BE2C (cell line): Measurements from ENCODE around the gene RASA3.

ENCODE experiments used
- DNase-seq: peaks from one replicate; pipeline ENCODE4 v3.0.0-alpha.2; 2020
- H3K27me3 ChIP-seq: fragments of 250-450 bp; sonication (Bioruptor Pico); 2 replicates; pipeline ENCODE4 v1.5.1; 2020; ENCODE audit warnings: mild to moderate bottlenecking
- H3K36me3 ChIP-seq: fragments of 250-450 bp; sonication (Bioruptor Pico); 2 replicates; pipeline ENCODE4 v1.5.1; 2020; ENCODE audit warnings: mild to moderate bottlenecking
- H3K4me1 ChIP-seq: fragments of 250-450 bp; sonication (Bioruptor Pico); 2 replicates; pipeline ENCODE4 v1.5.1; 2020
- H3K4me3 ChIP-seq: 2 replicates; pipeline ENCODE4 v1.5.1; 2011; ENCODE audit warnings: low read depth, low read length
- H3K9me3 ChIP-seq: fragments of 250-450 bp; sonication (Bioruptor Pico); 2 replicates; pipeline ENCODE4 v1.5.1; 2020
- CTCF ChIP-seq: IDR thresholded peaks from 2 replicates; pipeline ENCODE4 v1.5.1; 2012; ENCODE audit warnings: mild to moderate bottlenecking, low read depth, low read length

Gene RASA3

GRCh38 chr13:114035583-114036531 is 96.6 kb downstream of the RASA3 start:
- no peak for DNase-seq
- 0 out of 2 replicates have a peak, but pooled peaks cover 4% of the 10 kb centered on the region for H3K9me3 ChIP-seq
- H3K4me3 ChIP-seq, result no peak overlapping the region
- no peak for TF ChIP-seq CTCF
- H3K27me3 ChIP-seq, result no peaks in the 10 kb centered on the region
- no peaks in the 10 kb centered on the region for H3K36me3 ChIP-seq
- peaks cover 4% of the 10 kb centered on the region; the same call in 1 of the 2 replicates for H3K4me1 ChIP-seq

GRCh38 chr13:114035186-114035582 is 97.2 kb downstream of the RASA3 start:
- no peak for DNase-seq

GRCh38 chr13:114034481-114034891 is 97.9 kb downstream of the RASA3 start:
- 0 out of 2 replicates have a peak, but pooled peaks cover 4% of the 10 kb centered on the region for H3K9me3 ChIP-seq
- H3K4me1 ChIP-seq, result peaks cover 4% of the 10 kb centered on the region; the same call in 1 of the 2 replicates
- no peak for TF ChIP-seq CTCF
- H3K36me3 ChIP-seq, result no peaks in the 10 kb centered on the region
- no peaks in the 10 kb centered on the region for H3K27me3 ChIP-seq
- no peak overlapping the region for H3K4me3 ChIP-seq
- DNase-seq, result no peak

More at GRCh38 chr13:114035186-114035582, 97.2 kb downstream of the RASA3 start:
- Histone ChIP-seq H3K9me3 (0 out of 2 replicates have a peak, but pooled peaks cover 4% of the 10 kb centered on the region), H3K27me3 (no peaks in the 10 kb centered on the region), H3K4me1 (peaks cover 4% of the 10 kb centered on the region; the same call in 1 of the 2 replicates), H3K4me3 (no peak overlapping the region), H3K36me3 (no peaks in the 10 kb centered on the region)
- no peak for TF ChIP-seq CTCF

- no peaks in the 10 kb centered on the region for H3K27me3 ChIP-seq
- DNase-seq, result no peak
- no peak for TF ChIP-seq CTCF
- no peak overlapping the region for H3K4me3 ChIP-seq
- peaks cover 4% of the 10 kb centered on the region; the same call in 1 of the 2 replicates for H3K4me1 ChIP-seq
- H3K36me3 ChIP-seq, result no peaks in the 10 kb centered on the region
- H3K9me3 ChIP-seq, result 0 out of 2 replicates have a peak, but pooled peaks cover 4% of the 10 kb centered on the region
Observed at GRCh38 chr13:114033541-114034315, 98.7 kb downstream of the RASA3 start.

- TF ChIP-seq CTCF, result no peak
- H3K36me3 ChIP-seq, result no peaks in the 10 kb centered on the region; the same call in 1 of the 2 replicates
- no peak for DNase-seq
Observed at GRCh38 chr13:114032126-114032799, 100.2 kb downstream of the RASA3 start.

More at GRCh38 chr13:114032126-114032799, 100.2 kb downstream of the RASA3 start:
- Histone ChIP-seq H3K9me3 (0 out of 2 replicates have a peak, but pooled peaks cover 4% of the 10 kb centered on the region), H3K27me3 (no peaks in the 10 kb centered on the region), H3K4me1 (no peaks in the 10 kb centered on the region), H3K4me3 (no peak overlapping the region)
